Measurements from ENCODE around the gene KCNMB1. TPM values are rescaled to one million over a fixed set of nuclear protein-coding genes. Genes with fewer than 3 reads are reported as not detected.
A peak's percentile ranks its signal among the peaks of the same experiment; 100 is the strongest.

Gene KCNMB1
- total and polyA plus RNA-seq, 3 experiments from 2014 or later, result not detected

GRCh38 chr5:170336065-170336464 lies 53.1 kb downstream of the KCNMB1 start:
- no peaks in the 10 kb centered on the region for H3K27me3 ChIP-seq (ENCODE audit: insufficient read depth, low read length, poor library complexity, severe bottlenecking)
- no peaks in the 10 kb centered on the region for H3K9me3 ChIP-seq (ENCODE audit: low read length)
- Mint-ChIP-seq H3K4me1 (peaks cover 36 to 66% (median 40%) of the 10 kb centered on the region in 3 donors), H3K9me3 (peaks cover 0 to 1% (median 0%) of the 10 kb centered on the region in 5 donors), H3K4me3 (peak overlapping the region; percentile 47 to 77 (median 68)), H3K27me3 (peaks cover 0 to under 1% of the 10 kb centered on the region in 2 donors), H3K36me3 (no peaks in the 10 kb centered on the region), H3K27ac (peak overlapping the region in 7 of 8 donors; percentile 92 to 97 (median 93))
- no peak overlapping the region for H3K4me3 ChIP-seq (ENCODE audit: low read length)
- DNase-seq, result no peak
- POLR2A ChIA-PET, result no interaction called here
- no peak overlapping the region for H3K27ac ChIP-seq (ENCODE audit: low read depth, low read length)
- H3K4me1 ChIP-seq (ENCODE audit: insufficient read depth, low read length), result peaks cover 77% of the 10 kb centered on the region
- CTCF ChIA-PET, result interaction anchor here (1.5 to 8.4 kb wide), 4 partner anchors 39 to 110 kb away, joined by 7 to 132 read pairs (median 90); partner anchors contain the start of gene LCP2
- no peaks in the 10 kb centered on the region for H3K36me3 ChIP-seq (ENCODE audit: insufficient read depth, low read length)

DNA sequence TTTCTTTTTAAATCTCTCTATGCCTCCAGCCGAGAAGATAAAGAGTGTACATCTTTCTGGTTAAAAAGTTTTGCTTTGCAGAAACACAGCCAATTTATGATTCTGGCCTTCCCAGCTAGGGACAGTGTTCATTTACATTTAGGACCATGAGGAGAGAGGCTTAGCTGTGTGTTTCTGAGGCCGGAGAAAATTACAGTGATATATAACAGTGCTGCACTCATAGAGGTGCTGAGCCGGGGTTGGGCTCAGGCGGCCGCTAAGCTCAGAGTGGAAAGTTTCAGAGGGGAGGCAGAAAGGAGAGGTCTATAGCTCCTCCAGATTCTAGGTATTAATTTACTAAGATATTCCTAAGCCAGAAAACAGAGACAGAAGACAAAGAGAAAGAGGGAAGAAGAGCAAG lies 54.5 kb downstream of the KCNMB1 start:
- CTCF ChIA-PET, result interaction anchor here (1.0 to 6.1 kb wide), 17 partner anchors 11 to 234 kb away, joined by 3 to 93 read pairs (median 9); partner anchors contain the start of gene LCP2
- peaks cover 36 to 66% (median 40%) of the 10 kb centered on the region in 3 donors for H3K4me1 Mint-ChIP-seq
- H3K4me3 ChIP-seq (ENCODE audit: low read length), result peak overlapping the region; percentile 6
- peak overlapping the region in 6 of 7 donors; percentile 35 to 85 (median 75) for H3K4me3 Mint-ChIP-seq
- no peaks in the 10 kb centered on the region for H3K36me3 Mint-ChIP-seq
- H3K4me1 ChIP-seq (ENCODE audit: insufficient read depth, low read length), result peaks cover 91% of the 10 kb centered on the region
- POLR2A ChIA-PET, result interaction anchor here (0.8 to 5.9 kb wide), 13 partner anchors 22 to 109 kb away, joined by 3 to 67 read pairs (median 8); partner anchors contain the start of gene LCP2
- no peak overlapping the region for H3K27ac ChIP-seq (ENCODE audit: low read depth, low read length)
- no peaks in the 10 kb centered on the region for H3K36me3 ChIP-seq (ENCODE audit: insufficient read depth, low read length)
- peaks cover 0 to 2% (median 0%) of the 10 kb centered on the region in 5 donors for H3K9me3 Mint-ChIP-seq
- H3K27ac Mint-ChIP-seq, result no peak overlapping the region
- no peaks in the 10 kb centered on the region for H3K27me3 ChIP-seq (ENCODE audit: insufficient read depth, low read length, poor library complexity, severe bottlenecking)
- H3K27me3 Mint-ChIP-seq, result peaks cover 0 to 1% of the 10 kb centered on the region in 2 donors
- no peak for DNase-seq
- no peaks in the 10 kb centered on the region for H3K9me3 ChIP-seq (ENCODE audit: low read length)

- H3K4me1 Mint-ChIP-seq, result peaks cover 29 to 59% (median 30%) of the 10 kb centered on the region in 3 donors
- H3K4me3 ChIP-seq (ENCODE audit: low read length), result peak overlapping the region; percentile 6
- H3K27me3 Mint-ChIP-seq, result peaks cover 0 to 1% of the 10 kb centered on the region in 2 donors
- CTCF ChIA-PET, result interaction anchor here (1.2 to 6.1 kb wide), 15 partner anchors 10 to 233 kb away, joined by 3 to 93 read pairs (median 12); partner anchors contain the start of gene LCP2
- H3K36me3 Mint-ChIP-seq, result no peaks in the 10 kb centered on the region
- peak overlapping the region; percentile 29 for H3K27ac ChIP-seq (ENCODE audit: low read depth, low read length)
- no peaks in the 10 kb centered on the region for H3K36me3 ChIP-seq (ENCODE audit: insufficient read depth, low read length)
- POLR2A ChIA-PET, result interaction anchor here (0.5 to 5.9 kb wide), 13 partner anchors 20 to 77 kb away, joined by 4 to 67 read pairs (median 8); partner anchors contain the start of gene LCP2
- H3K4me3 Mint-ChIP-seq, result peak overlapping the region in 6 of 7 donors; percentile 35 to 85 (median 75)
- peaks cover 0 to 2% (median 0%) of the 10 kb centered on the region in 5 donors for H3K9me3 Mint-ChIP-seq
- H3K27me3 ChIP-seq (ENCODE audit: insufficient read depth, low read length, poor library complexity, severe bottlenecking), result no peaks in the 10 kb centered on the region
- H3K4me1 ChIP-seq (ENCODE audit: insufficient read depth, low read length), result peaks cover 97% of the 10 kb centered on the region
- peak; percentile 47 to 85 (median 62) for DNase-seq
- no peaks in the 10 kb centered on the region for H3K9me3 ChIP-seq (ENCODE audit: low read length)
- no peak overlapping the region for H3K27ac Mint-ChIP-seq
Measured at GRCh38 chr5:170333161-170333910, 55.8 kb downstream of the KCNMB1 start.

DNA sequence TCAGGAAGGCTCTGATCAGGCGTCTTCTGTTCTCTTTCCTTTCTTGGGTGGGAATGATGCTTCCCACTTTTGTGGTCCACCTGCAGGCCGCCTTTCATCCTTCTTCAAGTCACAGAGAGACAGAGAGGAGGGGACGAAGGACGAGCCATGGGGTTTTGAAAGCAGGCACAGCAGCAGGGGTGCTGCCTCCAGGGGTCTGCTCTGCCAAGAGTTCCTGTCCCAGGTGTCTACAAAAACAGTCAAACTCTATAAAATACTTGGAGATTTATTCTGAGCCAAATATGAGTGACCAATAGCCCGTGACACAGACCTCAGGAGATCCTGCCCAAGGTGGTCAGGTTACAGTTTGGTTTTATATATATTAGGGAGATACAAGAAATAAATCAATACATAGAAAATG lies 57.1 kb downstream of the KCNMB1 start:
- Mint-ChIP-seq H3K27me3 (peaks cover 0 to 1% of the 10 kb centered on the region in 2 donors), H3K4me3 (peak overlapping the region in 6 of 7 donors; percentile 9 to 85 (median 71)), H3K4me1 (peaks cover 17 to 53% (median 17%) of the 10 kb centered on the region in 3 donors), H3K36me3 (no peaks in the 10 kb centered on the region), H3K27ac (no peak overlapping the region), H3K9me3 (peaks cover 0 to 2% (median 0%) of the 10 kb centered on the region in 5 donors)
- Histone ChIP-seq H3K27ac (ENCODE audit: low read depth, low read length) (peak overlapping the region; percentile 52), H3K4me1 (ENCODE audit: insufficient read depth, low read length) (peaks cover 97% of the 10 kb centered on the region), H3K4me3 (ENCODE audit: low read length) (no peak overlapping the region), H3K27me3 (ENCODE audit: insufficient read depth, low read length, poor library complexity, severe bottlenecking) (no peaks in the 10 kb centered on the region), H3K9me3 (ENCODE audit: low read length) (no peaks in the 10 kb centered on the region), H3K36me3 (ENCODE audit: insufficient read depth, low read length) (no peaks in the 10 kb centered on the region)
- DNase-seq, result no peak
- CTCF ChIA-PET, result interaction anchor here (1.9 to 6.1 kb wide), 5 partner anchors 36 to 106 kb away, joined by 8 to 93 read pairs (median 17); partner anchors contain the start of gene LCP2
- POLR2A ChIA-PET, result interaction anchor here (1.7 to 5.9 kb wide), 9 partner anchors 19 to 67 kb away, joined by 4 to 67 read pairs (median 12); partner anchors contain the start of gene LCP2

GRCh38 chr5:170330568-170331054 lies 58.6 kb downstream of the KCNMB1 start:
- ChIA-PET POLR2A (interaction anchor here (0.7 to 5.9 kb wide), 11 partner anchors 17 to 694 kb away, joined by 3 to 67 read pairs (median 8); partner anchors contain the start of gene LCP2), CTCF (interaction anchor here (0.9 to 6.1 kb wide), 12 partner anchors 8 to 104 kb away, joined by 3 to 93 read pairs (median 8); partner anchors contain the start of gene LCP2)
- H3K27ac Mint-ChIP-seq, result no peak overlapping the region
- H3K9me3 Mint-ChIP-seq, result peaks cover 0 to 2% (median 0%) of the 10 kb centered on the region in 5 donors
- Histone ChIP-seq H3K36me3 (ENCODE audit: insufficient read depth, low read length) (no peaks in the 10 kb centered on the region), H3K27ac (ENCODE audit: low read depth, low read length) (peak overlapping the region; percentile 52), H3K4me3 (ENCODE audit: low read length) (peak overlapping the region; percentile 10), H3K4me1 (ENCODE audit: insufficient read depth, low read length) (peaks cover 87% of the 10 kb centered on the region), H3K27me3 (ENCODE audit: insufficient read depth, low read length, poor library complexity, severe bottlenecking) (no peaks in the 10 kb centered on the region), H3K9me3 (ENCODE audit: low read length) (no peaks in the 10 kb centered on the region)
- peak overlapping the region in 1 of 7 donors; percentile 84 for H3K4me3 Mint-ChIP-seq
- peak in 2 of 5 donors; percentile 5 to 57 for DNase-seq
- H3K4me1 Mint-ChIP-seq, result peaks cover 3 to 39% (median 10%) of the 10 kb centered on the region in 3 donors
- peaks cover 0 to 1% of the 10 kb centered on the region in 2 donors for H3K27me3 Mint-ChIP-seq
- H3K36me3 Mint-ChIP-seq, result no peaks in the 10 kb centered on the region

DNA sequence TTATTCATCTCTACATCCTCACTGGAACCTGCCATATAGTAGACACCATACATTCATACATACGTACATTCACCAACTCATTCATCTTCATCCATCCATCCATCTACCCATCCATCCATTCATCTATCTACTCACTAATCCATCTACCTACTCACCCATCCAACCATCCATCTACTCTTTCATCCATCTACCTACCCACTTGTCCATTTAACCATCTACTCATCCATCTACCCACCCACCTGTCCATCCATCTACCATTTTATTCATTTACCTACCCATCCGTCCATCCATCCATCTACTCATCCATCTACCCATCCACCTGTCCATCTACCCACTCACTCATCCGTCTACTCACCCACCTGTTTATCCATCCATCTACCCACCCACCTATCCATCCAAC lies 59.6 kb downstream of the KCNMB1 start:
- H3K9me3 Mint-ChIP-seq, result peaks cover 0 to 2% (median 0%) of the 10 kb centered on the region in 5 donors

GRCh38 chr5:170327829-170328228 lies 61.3 kb downstream of the KCNMB1 start:
- no peak for DNase-seq
- Histone ChIP-seq H3K27me3 (ENCODE audit: insufficient read depth, low read length, poor library complexity, severe bottlenecking) (no peaks in the 10 kb centered on the region), H3K27ac (ENCODE audit: low read depth, low read length) (no peak overlapping the region), H3K4me3 (ENCODE audit: low read length) (no peak overlapping the region), H3K4me1 (ENCODE audit: insufficient read depth, low read length) (peaks cover 61% of the 10 kb centered on the region), H3K36me3 (ENCODE audit: insufficient read depth, low read length) (no peaks in the 10 kb centered on the region), H3K9me3 (ENCODE audit: low read length) (no peaks in the 10 kb centered on the region)
- H3K9me3 Mint-ChIP-seq, result peaks cover 0 to 2% (median 0%) of the 10 kb centered on the region in 5 donors
- peaks cover 4 to 17% (median 15%) of the 10 kb centered on the region in 3 donors for H3K4me1 Mint-ChIP-seq
- H3K27me3 Mint-ChIP-seq, result peaks cover 0 to 1% of the 10 kb centered on the region in 2 donors
- H3K36me3 Mint-ChIP-seq, result no peaks in the 10 kb centered on the region
- no peak overlapping the region for H3K4me3 Mint-ChIP-seq
- POLR2A ChIA-PET, result interaction anchor here (0.6 to 1.3 kb wide), 3 partner anchors 31 to 37 kb away, joined by 3 to 6 read pairs (median 3); no protein-coding TSS in a partner anchor
- H3K27ac Mint-ChIP-seq, result no peak overlapping the region
- CTCF ChIA-PET, result interaction anchor here (1.1 to 3.2 kb wide), 6 partner anchors 11 to 102 kb away, joined by 3 to 16 read pairs (median 4); partner anchors contain the start of gene LCP2

More for the DNA sequence above, 59.6 kb downstream of the KCNMB1 start:
- Histone ChIP-seq H3K9me3 (ENCODE audit: low read length) (no peaks in the 10 kb centered on the region), H3K27me3 (ENCODE audit: insufficient read depth, low read length, poor library complexity, severe bottlenecking) (no peaks in the 10 kb centered on the region), H3K36me3 (ENCODE audit: insufficient read depth, low read length) (no peaks in the 10 kb centered on the region), H3K4me3 (ENCODE audit: low read length) (peak overlapping the region; percentile 10), H3K4me1 (ENCODE audit: insufficient read depth, low read length) (peaks cover 78% of the 10 kb centered on the region), H3K27ac (ENCODE audit: low read depth, low read length) (no peak overlapping the region)
- H3K4me1 Mint-ChIP-seq, result peaks cover 4 to 32% (median 16%) of the 10 kb centered on the region in 3 donors
- no peak overlapping the region for H3K27ac Mint-ChIP-seq
- DNase-seq, result no peak
- CTCF ChIA-PET, result interaction anchor here (1.8 to 6.1 kb wide), 3 partner anchors 9 to 34 kb away, joined by 5 to 93 read pairs (median 6); partner anchors contain the start of gene LCP2
- POLR2A ChIA-PET, result interaction anchor here (2.7 to 5.9 kb wide), 3 partner anchors 26 to 55 kb away, joined by 15 to 67 read pairs (median 22); partner anchors contain the start of gene LCP2
- H3K27me3 Mint-ChIP-seq, result peaks cover 0 to 1% of the 10 kb centered on the region in 2 donors
- no peak overlapping the region for H3K4me3 Mint-ChIP-seq
- no peaks in the 10 kb centered on the region for H3K36me3 Mint-ChIP-seq

All from CD8-positive, alpha-beta memory T cell (primary cell).